ENCODE measurements around the gene MRPS31.

DNA sequence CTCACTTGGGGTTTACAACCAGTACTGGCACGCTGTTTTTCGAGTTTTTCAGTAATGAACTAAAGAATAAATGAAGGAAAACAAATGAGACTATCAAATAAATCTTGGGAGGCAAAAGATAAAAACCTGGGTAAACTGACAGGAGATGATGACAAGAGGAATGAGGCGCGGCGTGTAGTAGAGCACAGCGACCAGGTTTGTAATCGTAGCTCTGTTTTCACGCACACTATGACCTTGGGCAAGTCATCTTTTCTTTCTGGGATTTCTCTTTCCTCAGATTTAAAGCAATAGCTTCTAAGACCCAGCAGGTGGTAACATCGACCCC, 419 bp downstream of the MRPS31 start:
- no peak for TF ChIP-seq POLR2AphosphoS5 (IDR thresholded peaks at IDR 0.05)
- TF ChIP-seq, protein P1, sequence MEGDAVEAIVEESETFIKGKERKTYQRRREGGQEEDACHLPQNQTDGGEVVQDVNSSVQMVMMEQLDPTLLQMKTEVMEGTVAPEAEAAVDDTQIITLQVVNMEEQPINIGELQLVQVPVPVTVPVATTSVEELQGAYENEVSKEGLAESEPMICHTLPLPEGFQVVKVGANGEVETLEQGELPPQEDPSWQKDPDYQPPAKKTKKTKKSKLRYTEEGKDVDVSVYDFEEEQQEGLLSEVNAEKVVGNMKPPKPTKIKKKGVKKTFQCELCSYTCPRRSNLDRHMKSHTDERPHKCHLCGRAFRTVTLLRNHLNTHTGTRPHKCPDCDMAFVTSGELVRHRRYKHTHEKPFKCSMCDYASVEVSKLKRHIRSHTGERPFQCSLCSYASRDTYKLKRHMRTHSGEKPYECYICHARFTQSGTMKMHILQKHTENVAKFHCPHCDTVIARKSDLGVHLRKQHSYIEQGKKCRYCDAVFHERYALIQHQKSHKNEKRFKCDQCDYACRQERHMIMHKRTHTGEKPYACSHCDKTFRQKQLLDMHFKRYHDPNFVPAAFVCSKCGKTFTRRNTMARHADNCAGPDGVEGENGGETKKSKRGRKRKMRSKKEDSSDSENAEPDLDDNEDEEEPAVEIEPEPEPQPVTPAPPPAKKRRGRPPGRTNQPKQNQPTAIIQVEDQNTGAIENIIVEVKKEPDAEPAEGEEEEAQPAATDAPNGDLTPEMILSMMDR (IDR thresholded peaks at IDR 0.05), result no peak
- no peak for TF ChIP-seq POLR2A (IDR thresholded peaks at IDR 0.05)
